Esophagus (tissue), 2 donors: ENCODE measurements around the gene HEMK1. TPM values are rescaled to one million over a fixed set of nuclear protein-coding genes. Genes with fewer than 3 reads are reported as not detected.

ENCODE experiments used
- H3K27ac ChIP-seq, 2 donors: one replicate each; pipeline ENCODE4 v1.5.1; 2013; ENCODE audit warnings: low read depth in 2 of 2, mild to moderate bottlenecking in 2 of 2, inconsistent platforms in 1 of 2, low read length in 1 of 2, moderate library complexity in 1 of 2
- H3K27me3 ChIP-seq, 2 donors: one replicate each; pipeline ENCODE4 v1.6.1; 2013; ENCODE audit warnings: low read length in 2 of 2, control low read depth in 1 of 2, mild to moderate bottlenecking in 1 of 2; ENCODE audit not compliant: insufficient read depth in 2 of 2, control insufficient read depth in 1 of 2
- H3K36me3 ChIP-seq, 2 donors: one replicate each; pipeline ENCODE4 v1.6.1; 2013; ENCODE audit warnings: low read length in 1 of 2; ENCODE audit not compliant: control insufficient read depth in 2 of 2, insufficient read depth in 2 of 2
- H3K4me1 ChIP-seq, 2 donors: one replicate each; pipeline ENCODE4 v1.6.1; 2013; ENCODE audit warnings: low read length in 1 of 2; ENCODE audit not compliant: control insufficient read depth in 2 of 2, insufficient read depth in 2 of 2
- H3K4me3 ChIP-seq, 2 donors: one replicate each; pipeline ENCODE4 v1.5.1; 2013; ENCODE audit warnings: low read length in 2 of 2, mild to moderate bottlenecking in 2 of 2, low read depth in 1 of 2, moderate library complexity in 1 of 2
- H3K9me3 ChIP-seq, 2 donors: one replicate each; pipeline ENCODE4 v1.6.1; 2013; ENCODE audit warnings: mild to moderate bottlenecking in 2 of 2, low read depth in 1 of 2, low read length in 1 of 2, moderate library complexity in 1 of 2; ENCODE audit not compliant: control insufficient read depth in 2 of 2, insufficient read depth in 1 of 2
- WGBS, 2 donors: extraction: QIAGEN DNeasy Blood & Tissue Kit; methylation state at CpG; one replicate each; pipeline ENCODE4 v1.1.7; 2013; 5-methylcytosine and 5-hydroxymethylcytosine counted together
- polyA plus RNA-seq, 2 donors: library from polyadenylated mRNA; stranded (reverse); fragments of 200-250 nt; gene quantifications; one replicate each; pipeline ENCODE4 v1.2.3, GENCODE V29; 2013
- donor health status: healthy with polysubstance abuse.
- donor health status: Bipolar disorder and iron deficiency.

Gene HEMK1
- polyA plus RNA-seq, 2 donors = 8.3 to 12.9 TPM

DNA sequence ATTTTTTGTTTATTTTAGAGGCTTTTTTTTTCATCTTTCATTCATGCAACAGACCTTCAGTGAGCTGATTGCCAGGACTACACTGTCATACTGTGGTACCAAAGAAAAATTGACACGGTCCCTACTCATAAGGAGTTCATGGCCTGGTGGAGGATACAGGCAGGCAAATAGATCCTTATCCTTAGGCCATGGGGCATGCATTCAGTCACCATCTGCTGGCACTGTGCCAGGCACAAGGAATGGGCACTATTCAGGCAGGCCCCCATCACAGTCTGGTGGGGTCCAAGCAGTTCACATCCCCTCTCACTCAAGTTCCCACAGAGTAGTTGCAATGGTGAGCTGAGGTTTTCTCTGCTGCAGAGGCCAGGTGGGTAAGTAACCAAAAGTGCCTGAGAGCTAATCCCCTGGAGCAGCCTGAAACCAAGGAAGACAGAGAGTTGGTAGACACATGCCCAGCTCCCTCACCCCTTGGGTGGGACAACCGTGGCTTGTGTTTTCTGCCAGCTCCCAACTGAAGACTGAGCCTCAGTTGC, 25.0 kb downstream of the HEMK1 start:
- Histone ChIP-seq H3K9me3 (no peaks in the 10 kb centered on the region), H3K4me1 (peaks cover 0 to 19% of the 10 kb centered on the region in 2 donors), H3K27me3 (no peaks in the 10 kb centered on the region), H3K4me3 (no peak overlapping the region), H3K27ac (no peak overlapping the region), H3K36me3 (no peaks in the 10 kb centered on the region)
- WGBS, 2 donors = 19 to 43% methylated on average over 2 of the region's 2 CpGs

- no peaks in the 10 kb centered on the region for H3K9me3 ChIP-seq
- peaks cover 0 to 2% of the 10 kb centered on the region in 2 donors for H3K36me3 ChIP-seq
- H3K27ac ChIP-seq = peak overlapping the region in 1 of 2 donors; percentile 99
- WGBS, 2 donors = 85 to 90% methylated on average over 6 of the region's 6 CpGs
- H3K4me3 ChIP-seq = no peak overlapping the region
- peaks cover 11 to 44% of the 10 kb centered on the region in 2 donors for H3K4me1 ChIP-seq
- no peaks in the 10 kb centered on the region for H3K27me3 ChIP-seq
Observed at GRCh38 chr3:50599115-50599715, 29.9 kb downstream of the HEMK1 start.

DNA sequence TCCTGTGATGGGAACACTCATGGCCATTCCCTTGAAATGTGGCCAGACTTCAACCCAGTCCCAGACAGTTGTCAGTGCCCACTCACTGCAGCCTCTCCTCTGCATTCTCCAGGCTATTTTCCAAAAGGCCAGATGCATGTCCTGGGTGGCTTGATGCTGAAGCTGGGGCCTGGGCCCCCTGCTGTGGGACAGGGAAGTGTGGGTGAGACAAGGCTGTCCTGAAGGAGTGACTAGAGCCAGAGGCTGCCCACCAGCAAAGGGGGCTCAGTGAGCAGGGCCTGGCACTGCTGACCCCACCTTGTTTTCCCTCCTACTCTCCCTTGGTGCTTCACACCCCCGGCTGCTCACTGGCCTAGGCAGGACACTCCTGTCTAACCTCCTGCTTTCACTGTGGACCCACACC, 30.4 kb downstream of the HEMK1 start:
- H3K27me3 ChIP-seq = no peaks in the 10 kb centered on the region
- peaks cover 11 to 48% of the 10 kb centered on the region in 2 donors for H3K4me1 ChIP-seq
- no peak overlapping the region for H3K4me3 ChIP-seq
- H3K27ac ChIP-seq = peak overlapping the region; percentile 99
- WGBS, 2 donors = 64 to 91% methylated on average over 1 of the region's 1 CpG
- H3K9me3 ChIP-seq = no peaks in the 10 kb centered on the region
- H3K36me3 ChIP-seq = peaks cover 0 to 7% of the 10 kb centered on the region in 2 donors

DNA sequence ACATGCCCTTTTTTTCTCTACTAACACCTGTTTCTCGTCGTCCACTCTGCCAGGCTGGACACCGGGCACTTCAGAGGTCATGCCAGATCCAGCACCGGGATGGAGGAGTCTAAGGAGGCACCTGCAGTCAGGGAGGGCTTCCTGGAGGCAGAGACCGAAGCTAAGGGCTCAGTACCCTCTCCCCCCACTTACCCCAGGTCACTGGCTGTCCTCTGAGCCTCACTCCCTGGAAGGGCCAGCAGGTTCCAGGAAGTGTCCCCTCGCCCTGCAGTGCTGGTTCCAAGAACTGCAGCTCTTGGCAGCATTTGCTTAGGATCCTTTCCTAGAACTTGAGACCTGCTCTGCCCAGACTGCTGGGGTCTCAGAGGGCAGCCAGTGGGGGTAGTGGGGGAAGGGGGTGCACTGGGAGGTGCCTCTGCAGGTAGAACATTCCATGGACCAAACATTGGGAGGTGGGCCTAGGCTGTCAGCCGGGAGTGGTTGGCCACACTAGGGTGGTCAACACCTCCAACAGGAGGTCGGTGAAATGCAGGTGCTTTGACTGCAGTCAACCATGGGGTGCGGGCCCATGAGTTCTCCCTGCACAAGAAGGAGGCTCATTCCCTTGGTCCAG, 30.9 kb downstream of the HEMK1 start:
- Histone ChIP-seq H3K4me3 (no peak overlapping the region), H3K4me1 (peaks cover 11 to 54% of the 10 kb centered on the region in 2 donors), H3K9me3 (no peaks in the 10 kb centered on the region), H3K27ac (peak overlapping the region; percentile 99), H3K36me3 (peaks cover 0 to 11% of the 10 kb centered on the region in 2 donors), H3K27me3 (no peaks in the 10 kb centered on the region)
- 59 to 71% methylated on average over 9 of the region's 9 CpGs for WGBS, 2 donors

DNA sequence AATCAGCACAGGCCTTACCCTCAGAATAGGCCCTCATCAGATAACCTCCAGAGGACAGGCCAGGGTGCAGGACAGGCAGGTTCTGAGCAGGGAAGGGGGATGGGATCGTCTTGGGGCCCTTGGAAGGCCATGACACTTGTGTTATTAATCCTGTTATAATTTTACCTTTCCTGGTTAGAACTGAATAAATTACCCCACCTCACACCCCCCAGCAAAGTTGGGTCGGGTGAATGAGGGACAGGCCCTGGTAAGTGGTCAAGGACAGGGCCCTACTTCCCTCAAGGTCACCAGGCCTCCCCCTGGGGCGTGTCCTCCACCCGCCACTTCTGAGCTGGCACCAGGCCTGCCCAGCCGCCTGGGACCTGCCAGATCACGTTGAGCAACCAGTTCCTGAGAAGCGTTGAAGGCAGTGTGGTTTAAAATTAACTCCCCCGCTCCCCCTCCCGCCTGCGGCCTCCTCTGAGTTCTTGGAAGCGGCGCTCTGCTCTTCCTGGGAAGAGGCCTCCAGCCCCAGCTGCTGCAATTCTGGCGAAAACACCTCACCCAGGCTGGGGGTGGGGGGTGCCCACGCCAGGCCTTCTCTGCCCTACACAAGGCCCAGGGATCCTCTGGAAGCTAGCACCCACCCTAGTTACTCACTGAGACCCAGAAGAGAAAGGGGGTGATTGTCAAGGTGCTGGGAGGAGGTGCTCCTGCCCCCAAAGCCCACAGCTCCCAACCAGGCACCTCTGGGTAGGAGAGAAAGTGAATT, 31.7 kb downstream of the HEMK1 start:
- peaks cover 0 to 11% of the 10 kb centered on the region in 2 donors for H3K36me3 ChIP-seq
- H3K4me1 ChIP-seq = peaks cover 11 to 61% of the 10 kb centered on the region in 2 donors
- no peak overlapping the region for H3K4me3 ChIP-seq
- H3K27ac ChIP-seq = peak overlapping the region; percentile 99
- WGBS, 2 donors = 1% methylated on average over 12 to 14 of the region's 14 CpGs
- no peaks in the 10 kb centered on the region for H3K9me3 ChIP-seq
- H3K27me3 ChIP-seq = no peaks in the 10 kb centered on the region

- peaks cover 0 to 21% of the 10 kb centered on the region in 2 donors for H3K36me3 ChIP-seq
- no peaks in the 10 kb centered on the region for H3K27me3 ChIP-seq
- H3K9me3 ChIP-seq = no peaks in the 10 kb centered on the region
- peak overlapping the region; percentile 99 for H3K27ac ChIP-seq
- WGBS, 2 donors = 45 to 52% methylated on average over 9 of the region's 9 CpGs
- H3K4me1 ChIP-seq = peaks cover 11 to 72% of the 10 kb centered on the region in 2 donors
- no peak overlapping the region for H3K4me3 ChIP-seq
Observed at GRCh38 chr3:50602595-50603191, 33.4 kb downstream of the HEMK1 start.

GRCh38 chr3:50603261-50604109, 34.2 kb downstream of the HEMK1 start:
- H3K36me3 ChIP-seq = peaks cover 0 to 26% of the 10 kb centered on the region in 2 donors
- no peaks in the 10 kb centered on the region for H3K27me3 ChIP-seq
- no peaks in the 10 kb centered on the region for H3K9me3 ChIP-seq
- WGBS, 2 donors = 56 to 67% methylated on average over 4 of the region's 4 CpGs
- H3K27ac ChIP-seq = peak overlapping the region; percentile 99
- no peak overlapping the region for H3K4me3 ChIP-seq
- peaks cover 11 to 79% of the 10 kb centered on the region in 2 donors for H3K4me1 ChIP-seq

- no peak overlapping the region for H3K4me3 ChIP-seq
- H3K27ac ChIP-seq = peak overlapping the region in 1 of 2 donors; percentile 44
- WGBS, 2 donors = 79 to 82% methylated on average over 5 of the region's 5 CpGs
- no peaks in the 10 kb centered on the region for H3K9me3 ChIP-seq
- peaks cover 0 to 26% of the 10 kb centered on the region in 2 donors for H3K36me3 ChIP-seq
- peaks cover 11 to 77% of the 10 kb centered on the region in 2 donors for H3K4me1 ChIP-seq
- H3K27me3 ChIP-seq = no peaks in the 10 kb centered on the region
Observed at GRCh38 chr3:50604110-50604621, 34.8 kb downstream of the HEMK1 start.
